GM12874 (cell line): ENCODE measurements around the gene IFI30.

Experiments
- CTCF ChIP-seq: IDR thresholded peaks from 2 replicates; pipeline ENCODE4 v1.5.1; 2011; ENCODE audit warnings: low read depth, mild to moderate bottlenecking, control low read depth, low read length, moderate library complexity; ENCODE audit not compliant: insufficient read depth

The IFI30 gene

GRCh38 chr19:18193388-18194180 is 20.0 kb downstream of the IFI30 start:
- no peak for TF ChIP-seq CTCF

GRCh38 chr19:18194181-18194530 is 20.5 kb downstream of the IFI30 start:
- no peak for TF ChIP-seq CTCF

GRCh38 chr19:18194554-18195238 is 21.1 kb downstream of the IFI30 start:
- no peak for TF ChIP-seq CTCF

- TF ChIP-seq CTCF: no peak
Measured at GRCh38 chr19:18196511-18196845, 22.9 kb downstream of the IFI30 start.

GRCh38 chr19:18197306-18197705 is 23.7 kb downstream of the IFI30 start:
- no peak for TF ChIP-seq CTCF

GRCh38 chr19:18197941-18198340 is 24.3 kb downstream of the IFI30 start:
- no peak for TF ChIP-seq CTCF

GRCh38 chr19:18198374-18198773 is 24.8 kb downstream of the IFI30 start:
- TF ChIP-seq CTCF: no peak
